Hematopoietic multipotent progenitor cell treated with erythropoietin and hydrocortisone succinate and interleukin-3 and kit ligand, for 4 days (in vitro differentiated cells): ENCODE measurements around the gene DRC1.
A peak's percentile ranks its signal among the peaks of the same experiment; 100 is the strongest.

ENCODE experiments used
- DNase-seq: peaks from one replicate; pipeline ENCODE4 v3.0.0-alpha.2; 2015

The DRC1 gene

DNA sequence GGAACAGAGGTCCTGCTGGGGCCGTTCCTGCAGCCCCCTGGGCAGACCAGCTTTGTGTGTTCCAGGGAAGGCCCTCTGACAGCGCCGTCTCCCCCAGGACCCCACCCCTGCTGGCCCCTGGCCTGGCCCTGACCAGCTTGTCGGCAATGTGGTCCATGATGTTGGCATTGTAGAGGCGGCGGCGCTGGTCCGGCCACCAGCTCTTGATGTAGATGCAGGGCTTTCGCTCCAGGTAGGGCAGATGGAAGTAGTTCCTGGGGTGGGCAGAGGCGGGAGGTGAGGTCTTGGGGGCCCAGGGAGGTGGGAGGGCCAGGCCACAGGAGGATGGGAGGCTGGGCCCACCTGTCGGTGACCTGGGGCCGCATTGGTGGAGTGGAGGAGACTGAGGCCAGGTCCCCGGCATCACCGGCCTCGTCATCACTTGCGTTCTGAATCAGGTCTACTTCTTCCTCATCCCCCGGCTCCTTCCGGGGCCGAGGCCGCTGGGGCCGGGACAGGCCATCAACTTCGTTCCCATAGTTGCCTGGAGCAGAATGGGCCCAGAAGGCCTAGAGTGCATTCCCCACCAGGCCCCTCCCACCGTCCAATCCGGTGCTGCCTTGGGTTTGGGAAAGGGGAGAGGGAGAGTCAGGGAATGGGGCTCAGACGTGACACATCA, 77.5 kb downstream of the DRC1 start:
- no peak for DNase-seq

DNA sequence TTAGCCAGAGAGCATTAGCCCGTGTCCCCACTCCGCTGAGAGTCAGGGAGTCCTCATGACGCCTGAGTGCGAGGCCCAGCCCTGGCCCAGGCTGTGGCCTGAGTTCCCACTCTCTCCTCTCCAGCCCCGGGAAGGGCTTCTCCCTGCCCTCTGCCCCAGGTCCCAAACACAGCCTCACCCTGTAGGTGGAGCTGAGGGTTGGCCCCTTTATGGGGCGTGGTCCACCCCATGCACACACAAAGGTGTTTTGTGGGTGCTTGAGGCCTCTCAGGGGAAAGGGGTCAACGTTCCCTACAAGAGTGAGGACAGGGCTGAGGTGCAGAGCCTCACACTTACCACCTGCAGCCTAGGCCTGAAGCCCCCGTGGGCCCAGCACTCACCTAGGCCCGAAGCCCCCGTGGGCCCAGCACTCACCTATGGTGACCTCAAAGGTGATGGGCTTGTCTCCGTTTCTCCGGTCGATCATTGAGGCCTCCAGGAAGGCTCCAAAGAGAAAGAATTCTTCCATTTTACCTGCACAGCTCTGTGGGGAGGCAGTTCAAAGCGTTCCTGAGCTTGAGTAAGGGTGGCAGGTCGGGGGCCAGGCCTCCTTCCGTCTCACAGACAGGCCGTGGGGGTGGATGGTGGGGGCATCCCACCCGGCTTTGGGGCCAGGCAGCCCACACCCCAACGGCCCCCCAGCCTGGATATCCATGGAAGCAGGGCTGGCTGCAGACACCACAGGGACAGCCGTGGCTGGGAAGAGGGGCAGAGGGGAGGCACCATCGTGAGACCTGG, 78.3 kb downstream of the DRC1 start:
- DNase-seq, result no peak

- DNase-seq, result no peak
Observed at GRCh38 chr2:26480566-26481423, 79.1 kb downstream of the DRC1 start.

- DNase-seq, result no peak
Observed at GRCh38 chr2:26481706-26482105, 80.0 kb downstream of the DRC1 start.

- no peak for DNase-seq
Observed at GRCh38 chr2:26482211-26483026, 80.7 kb downstream of the DRC1 start.

DNA sequence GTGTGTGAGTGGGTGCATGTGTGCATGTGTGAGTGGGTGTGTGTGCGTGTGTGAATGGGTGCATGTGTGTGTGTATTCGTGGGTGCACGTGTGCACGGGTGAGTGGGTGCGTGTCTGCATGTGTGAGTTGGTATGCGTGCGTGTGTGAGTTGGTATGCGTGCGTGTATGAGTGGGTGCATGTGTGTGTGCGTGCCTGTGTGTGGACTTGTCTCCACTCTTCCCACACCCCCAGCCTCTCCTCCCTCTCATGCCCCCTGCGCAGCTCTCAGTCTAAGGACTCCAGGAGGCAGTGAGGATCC, 81.3 kb downstream of the DRC1 start:
- no peak for DNase-seq

DNA sequence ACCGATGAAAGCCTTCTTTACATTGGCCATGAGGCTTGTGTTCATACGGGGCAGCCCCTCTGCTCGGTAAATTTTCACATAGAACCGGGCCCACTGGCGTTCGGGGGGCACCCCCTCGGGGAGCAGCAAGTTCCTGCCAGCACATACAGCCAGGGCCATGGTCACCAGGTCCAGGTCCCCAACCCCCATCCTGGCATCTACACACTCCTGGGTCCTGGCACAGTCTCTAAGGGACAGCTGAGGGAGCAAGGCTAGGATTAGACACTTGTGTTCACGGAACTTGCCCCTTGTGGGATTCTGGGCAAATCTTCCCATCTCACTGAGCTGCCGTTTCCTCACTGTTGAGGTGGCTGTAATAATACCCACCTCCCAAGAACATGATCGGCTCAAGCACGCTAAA, 81.8 kb downstream of the DRC1 start:
- no peak for DNase-seq

DNA sequence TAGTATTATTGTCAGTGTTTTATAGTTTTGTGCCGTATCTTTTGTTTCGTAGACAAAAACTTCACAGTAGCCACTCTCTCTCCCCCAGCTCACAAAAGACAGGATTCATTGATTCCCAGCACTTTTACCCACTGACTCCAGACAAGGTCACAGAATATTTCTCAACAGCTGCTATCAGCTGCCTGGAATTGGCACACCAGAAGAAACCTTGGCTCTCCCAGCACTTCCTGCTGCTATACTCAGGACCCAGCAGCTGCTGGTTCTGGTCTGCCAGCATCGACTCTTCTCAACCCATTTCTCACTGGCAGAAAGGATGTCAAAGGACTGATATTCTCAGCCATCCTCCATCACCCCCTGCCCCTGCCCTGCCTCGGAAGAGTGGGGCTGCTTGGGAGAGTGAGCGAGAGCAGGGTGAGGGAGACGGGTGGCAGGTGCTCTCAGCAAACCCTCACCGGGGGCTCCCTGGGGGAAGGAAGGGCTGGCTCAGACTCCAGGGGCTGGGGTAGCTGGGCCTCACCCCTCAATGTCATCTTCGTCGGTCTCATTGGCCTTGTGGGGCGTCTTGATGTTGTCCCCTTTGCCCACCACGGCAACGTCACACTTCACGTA, 82.3 kb downstream of the DRC1 start:
- DNase-seq, result no peak

- no peak for DNase-seq
Observed at GRCh38 chr2:26484579-26484978, 82.9 kb downstream of the DRC1 start.

DNA sequence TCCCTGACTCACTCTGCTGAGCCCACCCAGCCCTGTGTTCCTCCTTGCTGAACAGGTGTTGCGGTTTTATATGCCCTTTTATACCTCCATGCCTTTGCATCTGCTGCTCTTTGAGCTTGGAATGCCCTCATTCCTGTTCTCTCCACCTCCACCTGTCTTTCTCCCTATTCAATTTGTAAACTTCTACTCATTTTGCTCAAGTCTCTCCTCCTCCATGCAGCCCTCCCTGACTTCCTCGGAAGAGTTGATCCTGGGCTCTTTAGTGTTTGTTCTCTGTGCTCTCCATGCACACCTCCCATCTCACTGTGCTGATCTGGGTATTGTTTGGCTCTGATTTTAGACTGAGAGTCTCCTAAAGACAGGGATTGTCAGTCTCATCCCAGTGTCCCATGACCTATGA, 83.4 kb downstream of the DRC1 start:
- DNase-seq, result no peak

DNA sequence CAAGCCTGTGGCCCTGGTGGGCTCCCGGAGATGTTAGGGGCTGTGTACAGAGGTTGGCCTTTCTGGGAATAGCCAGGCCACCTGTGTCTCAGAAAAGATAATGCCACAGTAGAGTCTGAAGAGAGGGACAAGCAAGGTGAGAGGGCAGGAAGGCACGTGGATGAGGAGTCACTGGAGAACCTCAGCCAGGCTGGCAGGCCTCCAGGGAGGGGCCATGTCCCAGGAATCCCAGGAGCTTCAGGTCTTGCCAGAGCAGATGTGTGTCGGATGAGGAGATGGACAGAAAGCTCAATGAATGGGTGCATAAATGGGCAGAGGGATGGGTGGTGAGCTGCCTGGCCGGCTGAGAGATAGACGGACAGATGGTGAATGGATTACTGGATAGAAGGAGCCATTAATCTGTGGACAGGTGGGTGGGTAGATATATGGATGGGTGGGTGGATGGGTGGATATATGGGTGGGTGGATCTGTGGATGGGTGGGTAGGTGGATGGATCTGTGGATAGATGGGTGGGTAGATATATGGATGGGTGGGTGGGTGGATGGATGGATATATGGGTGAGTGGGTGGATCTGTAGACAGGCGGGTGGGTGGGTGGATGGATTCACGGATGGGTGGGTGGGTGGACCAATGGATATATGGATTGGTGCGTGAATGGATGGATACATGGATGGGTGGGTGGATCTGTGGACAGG, 84.2 kb downstream of the DRC1 start:
- no peak for DNase-seq

- no peak for DNase-seq
Observed at GRCh38 chr2:26486789-26487188, 85.1 kb downstream of the DRC1 start.

DNA sequence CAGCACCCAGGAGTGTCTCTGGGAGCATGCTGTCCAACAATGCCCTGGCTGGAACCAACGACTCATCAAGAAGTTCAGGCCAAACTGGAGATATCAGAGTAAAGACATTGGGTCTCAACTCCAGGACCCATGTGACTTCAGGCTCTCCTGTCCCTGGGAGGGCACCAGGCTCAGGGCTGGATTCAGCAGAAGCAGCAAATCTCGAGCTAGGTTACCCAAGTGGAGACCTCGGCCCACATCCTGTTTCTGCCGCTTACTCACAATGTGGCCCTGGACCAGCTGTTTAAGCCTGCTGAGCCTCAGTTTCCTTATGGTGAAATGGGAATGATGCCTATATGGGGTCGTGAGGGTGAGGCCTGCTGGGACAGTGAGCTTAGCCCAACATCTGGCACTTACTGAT, 85.5 kb downstream of the DRC1 start:
- no peak for DNase-seq

DNA sequence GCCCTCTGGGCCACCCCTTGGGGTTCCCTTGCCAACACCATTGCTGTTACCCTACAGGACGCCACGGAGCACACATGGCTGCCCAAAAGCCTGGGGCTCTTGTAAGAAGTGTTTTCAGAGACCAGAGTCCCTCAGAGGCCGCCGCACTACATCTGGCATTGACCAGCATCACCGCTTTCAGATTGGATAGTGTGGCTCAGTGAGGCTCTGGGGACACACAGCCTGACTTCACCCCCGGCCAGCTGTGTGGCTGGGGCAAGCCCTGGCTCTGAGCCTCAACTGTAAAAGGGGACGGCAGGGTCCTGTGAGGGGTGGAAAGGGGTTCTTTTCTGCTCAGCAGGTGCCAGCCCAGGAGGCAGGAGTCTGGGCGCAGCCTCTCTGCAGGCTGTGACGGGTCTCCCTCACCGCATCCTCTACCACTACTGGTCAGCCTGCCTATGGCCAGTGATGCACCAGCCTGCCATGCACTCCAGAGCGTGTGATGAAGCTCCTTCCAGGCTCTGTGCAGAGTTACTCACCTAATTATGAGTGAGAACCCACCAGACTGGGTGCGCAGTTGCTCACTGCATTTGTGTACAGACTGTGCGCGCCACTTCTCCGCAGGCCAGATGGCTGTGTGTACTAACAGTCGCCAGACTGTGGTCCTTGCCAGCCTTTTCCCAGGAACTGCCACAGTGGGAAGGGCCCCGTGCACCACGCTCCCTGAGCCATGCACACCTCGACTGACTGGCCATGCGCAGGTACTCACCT, 86.9 kb downstream of the DRC1 start:
- DNase-seq, result no peak

DNA sequence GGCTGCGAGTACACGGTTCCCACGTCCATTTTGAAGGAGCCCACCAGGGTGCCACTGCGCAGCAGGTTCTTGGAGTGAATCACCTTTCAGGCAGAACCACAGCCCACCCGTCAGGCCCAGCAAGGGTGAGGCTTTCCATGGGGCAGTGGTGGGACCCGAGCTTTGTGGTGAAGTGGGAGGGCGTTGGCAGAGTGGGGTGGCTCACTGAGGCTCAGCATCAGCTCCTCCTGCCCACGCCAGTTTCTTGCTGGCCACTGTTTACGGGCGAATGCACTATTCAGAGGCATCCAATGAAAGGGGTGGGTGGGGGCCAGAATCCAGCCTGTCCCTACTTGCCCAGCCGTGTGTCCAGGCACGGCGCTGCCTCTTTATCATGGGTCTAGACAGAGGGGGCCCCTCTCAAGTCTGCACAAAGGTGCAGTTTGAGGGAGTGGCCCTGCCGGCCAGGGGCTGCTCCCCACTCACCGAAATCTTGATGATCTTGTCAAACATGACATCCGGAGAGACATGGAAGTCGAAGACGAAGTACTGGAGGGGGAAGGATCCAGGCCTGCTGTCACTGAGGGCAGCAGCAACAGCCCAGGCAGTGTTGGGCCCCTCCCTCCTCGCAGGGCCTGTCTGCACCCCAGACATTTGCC, 87.6 kb downstream of the DRC1 start:
- DNase-seq, result no peak

DNA sequence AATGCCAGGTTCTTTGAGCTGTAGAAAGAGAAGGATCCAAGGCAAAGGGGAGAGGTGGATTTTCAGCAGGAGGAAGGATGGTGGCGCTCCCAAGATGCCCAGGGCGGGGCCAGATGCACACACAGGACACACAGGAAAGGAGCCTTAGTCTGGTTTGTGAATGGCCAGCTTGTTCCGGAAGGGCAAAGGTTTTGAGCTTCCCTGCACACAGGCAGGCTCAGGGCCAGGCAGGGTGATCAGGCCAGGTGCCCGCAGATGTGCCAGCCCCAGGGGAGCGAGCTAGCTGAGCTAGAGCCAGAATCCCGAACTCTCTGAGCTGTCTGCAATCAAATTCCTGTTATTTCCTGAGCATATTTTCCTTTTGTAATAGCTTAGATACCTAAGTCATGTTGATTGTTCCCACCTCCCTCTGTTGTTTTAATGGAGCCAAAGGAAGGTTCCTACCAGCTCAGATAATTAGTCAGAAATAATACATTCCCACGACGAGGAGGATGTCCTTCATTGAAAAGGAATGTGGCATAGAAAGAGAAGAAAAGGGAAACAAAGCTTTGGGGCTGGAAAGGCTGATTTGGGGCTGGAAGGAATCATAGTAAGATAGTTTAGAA, 89.9 kb downstream of the DRC1 start:
- DNase-seq, result no peak

DNA sequence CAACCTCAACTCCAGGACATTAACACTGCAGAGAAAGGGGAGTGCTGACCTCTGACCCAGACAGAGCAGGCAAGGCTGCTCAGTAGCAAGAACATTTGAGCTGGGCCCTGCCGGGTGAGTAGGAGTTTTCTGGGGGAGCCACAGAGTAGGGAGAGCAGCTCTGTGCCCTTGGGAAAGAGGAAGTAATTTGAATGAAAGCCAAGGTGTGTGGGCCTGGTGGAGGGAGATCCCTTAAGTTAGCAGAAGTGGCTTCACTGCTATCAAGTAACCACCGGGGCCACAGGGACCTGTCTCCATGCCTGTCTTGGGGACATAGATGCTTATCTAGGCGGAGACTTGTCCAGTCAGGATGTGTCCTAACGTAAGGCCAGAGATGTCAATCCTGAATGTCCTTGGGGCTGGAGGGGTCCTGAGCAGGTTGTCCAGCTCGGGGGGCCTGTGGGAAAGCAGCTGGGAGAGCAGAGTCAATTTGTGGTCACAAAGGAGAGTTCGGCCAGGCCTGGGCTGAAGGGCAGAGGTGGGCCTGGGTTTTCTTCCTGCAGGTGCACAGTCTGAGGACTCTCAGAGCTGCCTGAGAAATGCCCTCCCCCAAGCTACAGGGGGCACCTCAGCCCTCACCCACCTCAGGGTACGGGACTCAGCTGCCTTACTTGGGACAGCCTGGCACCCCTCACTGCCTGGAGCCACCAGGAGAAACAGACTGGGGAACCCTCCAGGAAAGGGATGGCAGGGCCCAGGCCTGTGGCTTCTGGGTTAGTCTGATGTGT, 91.2 kb downstream of the DRC1 start:
- DNase-seq, result peak; percentile 57

DNA sequence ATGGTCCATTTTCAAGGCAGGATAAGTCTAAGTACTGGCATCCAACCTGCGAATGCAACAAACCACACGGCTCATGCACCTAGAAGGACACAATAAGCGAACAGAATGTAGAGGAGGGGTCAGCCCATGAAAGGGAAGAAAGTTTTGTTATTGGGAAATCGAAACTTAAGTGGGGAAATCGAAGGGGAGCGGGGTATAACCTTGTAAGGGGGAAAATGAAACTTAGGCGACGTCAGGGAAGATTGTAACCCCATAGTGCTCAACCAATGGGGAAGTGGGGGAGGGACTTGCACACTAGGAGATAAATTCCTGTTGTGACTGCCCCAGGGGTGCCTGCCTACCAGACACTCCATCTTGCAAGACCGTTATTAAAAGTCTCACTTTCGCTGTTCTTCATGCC, 91.8 kb downstream of the DRC1 start:
- no peak for DNase-seq

- no peak for DNase-seq
Observed at GRCh38 chr2:26494199-26494598, 92.5 kb downstream of the DRC1 start.

GRCh38 chr2:26494891-26495290, 93.2 kb downstream of the DRC1 start:
- no peak for DNase-seq
